ENCODE results near the gene LYZL1.
"Not testable (repeated sequence)": the region's sequence is repeated elsewhere in the genome, so short reads cannot be mapped to it uniquely, and the experiment has no call there.

Gene LYZL1

DNA sequence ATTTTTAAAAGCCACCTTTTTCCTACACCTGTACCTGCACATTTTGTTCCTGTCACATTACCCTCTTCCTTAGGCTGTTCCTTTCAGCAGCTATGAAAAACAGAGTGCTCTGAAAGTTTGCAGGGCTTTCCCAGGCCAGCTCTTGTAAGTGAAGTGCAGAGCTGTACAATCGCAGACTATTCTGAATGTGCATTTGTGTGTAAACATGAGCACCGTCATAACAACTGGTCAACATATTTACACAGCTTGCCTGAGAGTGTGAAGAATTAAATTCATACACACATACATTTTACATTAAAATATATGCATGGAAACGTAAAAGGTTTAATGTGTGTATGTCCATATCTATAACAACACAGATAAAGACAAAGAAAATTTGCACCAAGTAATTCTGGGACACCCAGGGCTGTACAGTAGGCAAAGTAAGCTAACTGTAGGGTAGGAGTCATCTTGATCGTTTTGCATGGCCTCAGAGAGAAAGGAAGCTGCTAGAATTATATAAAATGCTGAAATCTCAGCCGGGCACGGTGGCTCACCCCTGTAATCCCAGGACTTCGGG is 23.6 kb upstream of the LYZL1 start:
- no peak for FAIRE-seq

DNA sequence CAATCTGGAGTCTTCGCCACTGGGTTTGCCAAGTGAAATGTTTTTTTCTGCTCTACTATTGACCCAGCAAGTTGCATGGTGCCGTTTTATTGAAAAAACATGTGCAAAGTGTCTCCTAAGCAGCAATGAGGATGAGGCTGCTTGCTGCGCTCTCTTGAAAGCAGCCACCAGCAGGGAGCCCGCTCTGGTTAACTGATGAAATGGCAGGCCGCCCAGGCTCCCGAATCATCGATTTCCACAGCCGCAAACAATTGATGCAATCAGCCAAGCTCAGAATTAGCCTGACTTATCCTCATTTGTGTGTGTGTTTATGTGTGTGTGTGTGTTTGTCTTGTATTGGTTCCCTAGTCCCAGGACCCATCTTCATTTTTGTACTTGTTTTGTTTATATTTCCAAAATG is 22.2 kb upstream of the LYZL1 start:
- FAIRE-seq, result no peak

DNA sequence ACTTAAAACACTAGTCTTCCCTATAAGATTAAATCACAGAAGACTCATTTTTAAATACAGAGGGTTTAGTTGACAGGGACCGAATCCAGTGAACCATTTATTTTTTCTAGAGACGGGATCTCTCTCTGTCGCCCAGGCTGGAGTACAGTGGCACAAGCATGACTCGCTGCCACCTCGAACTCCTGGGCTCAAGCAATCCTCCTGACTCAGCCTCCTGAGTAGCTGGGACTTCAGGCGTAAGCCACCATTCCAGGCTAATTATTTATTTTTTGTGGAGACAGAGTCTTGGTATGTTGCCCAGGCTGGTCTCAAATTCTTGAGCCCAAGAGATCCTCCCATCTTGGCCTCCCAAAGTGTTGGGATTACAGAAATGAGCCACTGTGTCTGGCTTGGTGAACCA is 20.9 kb upstream of the LYZL1 start:
- FAIRE-seq, result no peak

DNA sequence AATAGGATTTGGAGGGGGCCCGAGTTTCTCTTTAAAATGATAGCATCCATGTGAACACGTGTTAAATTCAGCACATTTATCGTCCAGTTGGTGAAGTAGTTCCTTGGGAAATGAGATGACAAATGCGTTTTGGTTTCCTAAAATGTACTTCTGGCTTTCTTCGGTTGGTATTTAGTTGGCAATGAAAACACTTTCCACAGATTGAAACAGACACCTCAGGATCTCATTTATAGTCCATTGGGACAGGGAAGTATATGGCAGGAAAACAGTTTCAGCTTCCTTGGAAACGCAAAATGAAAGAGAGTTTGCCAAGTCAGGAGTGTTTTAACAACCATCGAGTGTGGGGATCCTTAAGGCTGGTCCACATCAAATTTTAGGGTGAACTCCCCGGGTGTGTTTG is 19.4 kb upstream of the LYZL1 start:
- FAIRE-seq, result no peak

DNA sequence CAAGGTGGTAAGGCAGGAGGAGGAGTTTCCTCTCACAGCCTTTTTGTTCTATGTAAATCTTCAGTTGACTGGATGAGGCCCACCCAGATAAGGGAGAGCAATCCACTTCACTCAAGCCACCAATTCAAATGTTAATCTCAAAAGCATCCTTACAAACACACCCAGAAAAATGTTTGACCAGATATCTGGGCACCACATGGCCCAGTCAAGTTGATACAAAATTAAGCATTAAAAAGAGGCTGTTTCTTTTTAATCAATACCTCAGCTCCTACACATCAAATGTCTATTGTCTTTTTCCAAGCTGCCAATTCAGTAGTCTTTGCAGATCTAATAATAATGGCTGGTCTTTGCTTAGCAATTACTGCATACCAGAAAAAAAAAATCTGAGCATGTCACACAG is 18.0 kb upstream of the LYZL1 start:
- no peak for FAIRE-seq

DNA sequence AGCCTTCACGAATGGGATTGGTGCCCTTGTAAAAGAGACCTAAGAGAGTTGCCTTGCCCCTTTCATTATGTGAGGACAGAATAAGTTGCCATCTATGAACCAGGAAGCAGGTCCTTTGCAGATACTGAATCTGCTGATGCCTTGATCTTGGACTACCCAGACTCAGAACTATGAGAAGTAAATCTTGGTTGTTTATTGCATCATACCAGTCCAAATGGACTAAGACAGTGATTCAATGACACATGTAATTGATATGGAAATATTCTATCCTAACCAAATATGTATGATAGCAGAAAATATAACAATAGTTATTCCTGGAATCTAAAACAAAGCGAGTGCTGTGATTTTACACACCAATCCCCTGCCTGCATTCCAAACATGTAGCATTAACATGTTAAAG is 17.0 kb upstream of the LYZL1 start:
- no peak for FAIRE-seq

DNA sequence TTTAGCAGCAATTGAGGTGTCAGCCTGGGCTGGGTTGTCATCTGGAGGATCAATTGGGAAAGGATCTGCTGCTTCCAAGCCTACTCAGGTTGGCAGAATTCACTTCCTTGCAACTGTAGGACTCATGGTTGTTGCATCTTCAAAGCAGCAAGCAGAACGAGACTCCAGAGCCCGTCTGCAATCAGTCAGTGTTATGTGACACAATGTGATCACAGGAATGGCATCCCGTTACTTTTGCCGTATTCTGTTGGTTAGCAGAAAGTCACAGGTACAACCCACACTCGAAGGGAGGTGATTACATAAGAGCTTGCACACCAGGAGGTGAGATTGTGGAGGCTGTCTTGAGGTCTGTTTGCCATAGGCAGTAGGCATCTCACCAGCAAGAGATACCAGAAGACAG is 15.4 kb upstream of the LYZL1 start:
- no peak for FAIRE-seq

DNA sequence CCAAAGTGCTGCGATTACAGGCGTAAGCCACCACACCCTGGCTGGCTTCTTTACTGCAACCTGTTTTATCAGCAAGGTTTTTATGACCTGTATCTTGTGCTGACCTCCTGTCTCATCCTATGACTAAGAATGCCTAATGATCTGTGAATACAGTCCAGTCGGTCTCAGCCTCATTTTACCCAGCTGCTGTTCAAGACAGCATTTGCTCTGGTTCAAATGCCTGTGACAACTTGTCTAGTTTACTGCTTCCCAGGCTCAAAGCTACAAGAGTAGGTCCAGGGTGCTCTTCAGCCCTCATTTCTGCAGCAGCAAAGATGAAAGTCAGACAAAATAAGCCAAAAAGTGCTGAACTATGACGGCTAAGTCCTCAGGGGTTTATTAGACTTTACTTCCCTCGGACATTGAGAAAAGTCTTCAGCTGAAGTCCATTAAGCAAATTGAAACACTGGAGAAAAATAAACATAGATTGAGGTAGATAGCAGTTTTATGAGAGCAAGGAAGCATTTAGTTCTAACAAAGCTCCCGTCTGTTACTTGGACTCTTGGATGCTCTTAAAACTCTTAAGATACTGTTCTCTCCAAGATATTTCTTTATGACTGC is 12.5 kb upstream of the LYZL1 start:
- FAIRE-seq, result no peak

DNA sequence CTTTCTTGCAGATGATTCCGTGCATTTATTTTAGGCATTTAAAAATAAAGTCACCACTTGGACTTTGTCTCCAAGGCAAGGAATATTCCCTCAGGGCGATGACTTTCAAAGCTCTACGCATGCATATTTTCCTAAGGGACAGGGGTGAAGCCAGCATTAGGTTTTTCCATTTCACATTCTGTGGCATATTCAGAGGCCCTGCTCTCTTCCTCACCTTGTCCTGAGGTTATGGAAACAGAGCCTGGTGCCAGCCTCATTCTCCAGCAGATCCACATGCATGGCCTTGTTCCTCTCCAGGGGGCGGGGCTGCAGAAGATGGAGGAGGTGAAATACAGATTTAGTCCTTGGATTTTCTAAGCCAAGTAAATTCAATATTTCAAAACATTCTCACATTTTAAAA is 11.6 kb upstream of the LYZL1 start:
- no peak for FAIRE-seq

DNA sequence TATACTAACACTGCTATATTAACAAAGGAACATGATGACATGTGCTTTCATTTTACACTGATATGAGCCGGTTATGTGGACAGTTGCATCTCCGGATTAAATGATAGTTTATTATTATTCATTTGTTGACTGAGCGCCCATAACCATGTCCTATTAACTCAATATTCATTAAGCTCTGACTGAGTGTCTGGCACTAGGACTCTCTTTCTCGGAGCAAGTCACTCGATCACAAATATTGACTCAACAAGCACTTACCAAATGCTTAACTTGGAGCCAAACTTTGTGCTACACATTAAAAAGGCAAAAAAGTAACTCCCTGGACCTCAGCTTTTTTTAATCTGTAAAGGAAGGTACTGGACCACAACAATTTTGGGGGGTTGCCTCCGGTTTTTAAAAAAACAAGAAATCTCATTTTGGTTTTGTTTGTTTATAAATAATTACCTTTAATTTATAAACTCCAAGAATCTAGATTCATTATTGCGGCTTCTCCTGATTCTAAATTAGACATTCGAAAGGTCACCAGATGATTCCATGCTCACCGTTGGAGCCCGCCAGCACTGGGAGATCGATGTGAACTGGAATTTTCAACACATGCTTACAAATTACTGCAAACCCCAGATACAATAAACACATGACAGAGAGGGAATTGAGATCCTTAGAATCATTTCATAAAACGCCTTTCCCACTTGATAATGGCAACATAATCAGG is 8.9 kb upstream of the LYZL1 start:
- no peak for FAIRE-seq

DNA sequence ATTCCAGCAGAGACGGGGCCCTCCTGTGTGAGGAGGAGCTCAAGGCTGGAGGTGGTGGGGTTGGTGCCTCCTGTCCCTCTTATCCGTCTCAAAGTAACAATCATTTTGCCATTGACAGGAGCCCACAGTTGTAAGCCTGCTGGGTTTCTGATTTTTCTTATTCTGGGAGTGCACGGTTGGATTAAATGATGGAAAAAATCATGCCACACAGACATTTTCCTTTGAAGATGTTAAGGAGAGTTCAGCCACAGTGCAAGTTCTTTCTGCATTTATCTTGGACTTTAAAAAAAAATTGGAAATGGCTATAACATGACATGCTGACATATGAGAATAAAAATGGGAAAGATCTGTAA is 8.4 kb upstream of the LYZL1 start:
- no peak for FAIRE-seq

DNA sequence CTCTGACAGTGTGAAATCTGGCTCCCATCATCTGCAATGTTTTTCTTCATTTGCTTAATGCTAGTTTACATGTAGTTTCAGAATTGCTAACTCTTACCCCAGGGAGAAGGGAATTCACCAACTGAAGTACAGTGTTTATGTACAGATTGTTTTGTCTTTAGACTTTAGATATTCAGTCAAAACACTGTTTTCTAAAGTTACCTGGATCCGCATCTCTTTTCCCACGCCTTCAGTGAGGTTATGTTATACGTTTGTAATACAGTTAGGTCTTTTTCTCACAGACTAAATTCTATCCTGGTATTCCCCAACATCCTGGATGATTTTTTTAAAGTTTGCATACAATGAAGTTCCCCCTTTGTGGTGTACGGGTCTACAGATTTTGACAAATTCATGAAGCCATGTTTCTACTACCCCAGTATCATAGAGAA is 3.2 kb upstream of the LYZL1 start:
- FAIRE-seq, result no peak

DNA sequence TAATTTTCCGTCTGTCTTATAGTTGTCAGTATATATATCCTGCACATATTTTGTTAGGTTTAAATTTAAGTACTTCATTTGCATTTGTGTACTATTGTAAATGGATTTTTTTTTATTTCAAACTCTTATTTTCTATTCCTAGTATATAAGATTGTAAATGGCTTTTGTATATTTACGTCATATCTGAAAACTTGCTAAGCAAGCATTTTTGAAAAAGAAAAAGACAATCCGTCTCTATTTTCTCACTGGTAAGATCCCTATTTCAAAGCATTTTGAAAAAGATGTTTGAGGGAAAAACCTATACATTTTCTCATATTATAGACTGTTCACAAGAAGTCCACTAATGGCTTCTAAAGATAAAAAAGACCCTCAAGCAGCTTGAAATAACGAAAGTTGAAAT is 1.2 kb upstream of the LYZL1 start:
- FAIRE-seq, result peak; percentile 36

DNA sequence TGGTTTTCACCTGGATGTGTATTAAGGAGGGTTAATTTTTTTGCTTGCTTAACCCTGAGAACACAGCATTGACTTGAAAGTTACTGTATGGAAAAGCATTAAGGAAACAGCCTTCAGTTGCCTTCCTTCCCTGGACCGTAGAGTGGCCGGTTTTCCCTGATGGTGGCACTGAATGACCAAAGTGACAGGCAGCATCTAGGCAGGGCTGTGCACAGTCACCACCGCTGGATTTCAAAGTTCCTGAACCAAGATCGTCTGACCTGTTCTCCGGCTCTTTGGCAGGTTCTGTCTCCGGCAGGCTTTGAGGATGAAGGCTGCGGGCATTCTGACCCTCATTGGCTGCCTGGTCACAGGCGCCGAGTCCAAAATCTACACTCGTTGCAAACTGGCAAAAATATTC is 2.7 kb downstream of the LYZL1 start:
- FAIRE-seq, result not testable (repeated sequence)

DNA sequence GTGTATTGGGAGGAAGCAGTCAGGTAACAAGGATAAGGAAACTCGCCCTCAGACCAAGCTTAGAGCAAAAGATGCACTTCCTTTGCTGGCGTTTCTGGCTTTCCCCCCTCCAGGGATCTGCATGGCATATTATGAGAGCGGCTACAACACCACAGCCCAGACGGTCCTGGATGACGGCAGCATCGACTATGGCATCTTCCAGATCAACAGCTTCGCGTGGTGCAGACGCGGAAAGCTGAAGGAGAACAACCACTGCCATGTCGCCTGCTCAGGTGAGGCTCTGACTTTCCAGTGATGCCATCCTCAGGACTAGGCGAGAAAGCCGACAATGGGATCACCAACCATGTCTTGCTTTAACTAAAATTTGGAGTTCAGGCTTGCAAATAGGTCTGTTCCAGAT is 3.5 kb downstream of the LYZL1 start:
- not testable (repeated sequence) for FAIRE-seq

DNA sequence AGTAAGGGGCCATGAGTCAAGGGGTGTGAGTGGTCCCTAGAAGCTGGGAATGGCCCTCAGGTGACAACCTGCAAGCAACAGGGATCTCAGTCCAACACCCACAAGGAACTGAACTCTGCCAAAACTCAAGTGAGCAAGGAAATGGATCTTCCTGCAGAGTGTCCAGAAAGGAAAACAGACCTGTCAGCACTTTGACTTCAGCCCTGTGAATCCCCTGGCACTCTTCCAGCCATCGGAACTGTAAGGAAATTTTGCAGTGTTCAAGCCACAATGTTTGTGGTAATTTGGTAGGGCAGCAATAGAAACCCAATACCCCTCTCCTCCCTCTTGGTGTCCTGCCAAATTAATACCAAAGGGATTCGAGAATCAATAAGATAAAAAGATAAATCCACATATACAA is 6.9 kb downstream of the LYZL1 start:
- FAIRE-seq, result no peak

DNA sequence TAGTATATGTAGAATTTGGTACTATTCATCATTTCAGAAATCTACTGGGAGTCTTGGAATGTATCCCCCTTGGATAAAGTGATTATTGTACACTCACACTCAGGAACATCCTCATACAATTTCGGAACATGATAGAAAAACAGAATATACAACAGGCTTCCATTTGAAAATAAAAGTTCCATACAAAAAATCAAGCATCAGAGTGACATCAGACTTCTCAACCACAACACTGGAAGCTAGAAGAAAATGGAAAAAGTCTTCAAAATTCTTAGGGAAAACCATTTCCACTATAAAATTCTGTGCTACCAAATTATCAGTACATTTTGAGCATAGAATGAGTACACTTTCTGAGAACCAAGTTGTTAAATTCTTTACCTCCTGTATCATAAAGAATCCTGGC is 8.8 kb downstream of the LYZL1 start:
- peak; percentile 76 for FAIRE-seq

DNA sequence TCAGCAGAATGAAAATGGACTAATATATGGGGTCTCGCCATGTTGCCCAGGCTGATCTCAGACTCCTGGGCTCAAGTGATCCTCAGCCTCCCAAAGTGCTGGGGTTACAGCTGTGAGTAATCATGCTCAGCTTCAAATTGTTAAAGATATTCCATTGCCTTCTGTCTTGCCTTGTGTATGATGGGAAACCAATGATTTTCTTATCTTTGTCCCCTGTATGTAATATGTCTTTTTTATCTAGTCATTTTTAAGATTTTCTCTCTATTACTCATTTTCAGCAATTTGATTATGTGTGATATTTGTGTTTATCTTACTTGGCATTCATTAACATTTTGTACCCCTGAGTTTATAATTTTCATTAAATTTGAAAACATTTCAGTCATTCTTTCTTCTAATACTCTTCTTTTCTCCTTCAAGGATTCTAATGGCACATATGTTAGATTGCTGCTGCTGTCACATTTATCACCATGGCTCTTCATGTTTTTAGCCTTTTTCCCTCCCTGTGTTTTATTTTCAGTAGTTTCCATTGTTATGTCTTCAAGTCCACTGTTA is 12.6 kb downstream of the LYZL1 start:
- FAIRE-seq, result peak; percentile 17

DNA sequence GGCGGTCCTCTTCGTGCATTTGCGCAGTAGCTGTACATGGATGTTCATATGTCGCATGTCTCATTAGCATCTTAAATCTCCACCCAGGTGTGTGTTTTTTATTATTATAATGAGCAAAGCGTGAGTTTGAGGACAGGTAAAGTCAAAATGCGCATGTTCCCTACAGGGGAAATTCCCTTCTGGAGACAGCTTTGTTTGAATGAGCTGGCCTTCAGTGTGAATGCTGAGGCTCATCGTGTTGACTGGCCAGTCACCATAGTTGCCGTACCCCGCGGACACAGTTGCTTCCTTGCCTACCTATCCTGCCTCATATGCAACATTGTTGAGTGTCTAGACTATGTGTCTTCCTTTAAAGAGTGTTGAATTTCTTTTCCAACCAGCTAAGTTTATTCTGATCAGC is 13.6 kb downstream of the LYZL1 start:
- no peak for FAIRE-seq

DNA sequence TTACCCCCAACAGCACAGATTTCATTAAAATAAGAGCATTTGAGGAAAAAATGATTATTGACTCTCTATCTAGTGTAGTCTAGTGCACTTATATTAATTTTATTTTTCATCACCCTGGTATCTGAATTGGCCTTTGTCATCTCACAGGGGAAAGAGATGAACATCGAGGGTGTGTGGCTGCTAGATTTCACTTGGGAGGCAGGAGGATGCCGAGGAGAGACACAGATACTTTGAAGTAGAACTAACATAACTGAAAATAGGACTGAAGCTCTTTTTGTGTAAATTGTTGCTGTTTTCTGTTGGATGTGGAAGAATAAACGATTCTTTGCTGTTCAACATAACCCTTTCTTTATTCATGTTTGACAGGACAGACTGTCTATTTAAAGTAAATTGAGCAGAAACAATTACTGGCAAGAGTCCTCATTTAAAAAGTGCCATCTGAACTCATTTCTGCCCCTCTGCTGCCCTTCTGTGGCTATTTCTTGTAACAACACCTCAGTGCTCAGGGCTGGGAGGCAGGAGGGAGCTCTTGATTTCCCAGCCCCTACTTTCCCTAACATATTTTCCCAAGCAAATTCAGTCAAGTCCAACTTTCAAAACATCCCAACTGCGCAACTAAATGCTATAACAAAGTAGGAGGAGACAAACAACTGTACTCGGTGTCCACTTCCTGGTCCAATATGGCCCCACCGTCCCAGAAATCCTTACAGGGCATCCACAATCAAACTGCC is 15.6 kb downstream of the LYZL1 start:
- FAIRE-seq, result peak; percentile 98

DNA sequence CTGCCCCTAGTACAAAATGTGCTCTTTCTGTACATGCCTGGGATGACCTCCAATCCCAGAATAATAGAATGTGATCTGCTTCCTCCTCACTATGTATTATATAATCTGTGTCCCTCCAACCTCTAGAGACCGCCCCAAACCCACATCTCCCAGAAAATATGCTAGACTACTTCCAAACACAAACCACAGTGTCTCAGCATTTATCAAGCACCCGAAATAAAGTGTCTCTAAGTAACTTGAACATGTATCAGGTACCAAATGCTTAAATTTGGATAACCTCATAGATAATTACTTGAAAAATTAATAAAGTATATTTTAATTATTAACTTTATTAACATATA is 16.1 kb downstream of the LYZL1 start:
- peak; percentile 60 for FAIRE-seq

DNA sequence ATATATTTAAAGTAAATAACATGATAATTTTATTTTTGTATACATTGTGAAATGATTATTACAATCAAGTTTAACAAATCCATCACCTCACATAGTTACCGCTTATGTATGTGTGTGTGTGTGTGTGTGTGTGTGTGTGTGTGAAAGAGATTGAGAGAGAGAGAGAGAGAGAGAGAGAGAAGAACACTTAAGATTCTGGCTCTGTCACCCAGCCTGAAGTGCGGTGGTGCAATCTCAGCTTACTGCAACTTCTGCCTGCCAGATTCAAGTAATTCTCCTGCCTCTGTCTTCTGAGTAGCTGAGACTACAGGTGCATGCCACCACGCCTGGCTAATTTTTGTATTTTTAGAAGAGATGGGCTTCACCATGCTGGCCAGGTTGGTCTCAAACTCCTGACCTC is 17.8 kb downstream of the LYZL1 start:
- no peak for FAIRE-seq

DNA sequence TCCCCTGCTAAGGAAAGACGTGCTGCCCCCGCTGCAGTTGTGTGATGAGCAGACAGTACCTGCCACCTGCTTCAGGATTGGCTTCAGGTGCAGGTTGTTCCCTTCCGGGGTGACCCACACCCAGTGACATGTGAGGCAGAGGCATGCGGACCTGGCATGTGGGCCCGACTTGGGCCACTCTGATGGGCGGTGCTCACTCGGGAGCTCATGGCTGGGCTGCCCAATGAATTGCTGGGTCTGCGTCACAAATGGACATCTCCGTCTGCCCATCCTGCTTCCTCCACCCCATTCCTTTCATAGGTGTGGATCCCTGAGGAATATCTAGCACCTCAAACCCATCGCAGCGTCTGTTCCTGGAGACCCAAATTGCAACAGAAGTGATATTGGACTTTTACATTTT is 19.3 kb downstream of the LYZL1 start:
- not testable (repeated sequence) for FAIRE-seq

DNA sequence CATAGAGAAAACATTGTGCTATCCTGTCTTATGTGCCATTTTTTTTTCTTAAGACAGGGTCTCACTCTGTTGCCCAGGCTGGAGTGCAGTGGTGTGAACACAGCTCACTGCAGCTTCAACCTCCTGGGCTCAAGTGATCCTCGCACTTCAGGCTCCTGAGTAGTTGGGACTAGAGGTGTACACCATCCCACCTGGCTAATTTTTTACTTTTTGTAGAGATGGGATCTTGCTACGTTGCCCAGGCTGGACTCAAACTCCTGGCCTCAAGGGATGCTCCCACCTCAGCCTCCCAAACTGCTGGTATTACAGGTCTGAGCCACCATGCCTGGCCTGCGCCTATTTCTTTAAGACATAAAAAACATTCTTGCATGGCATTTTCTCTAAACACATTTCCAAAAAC is 20.6 kb downstream of the LYZL1 start:
- FAIRE-seq, result no peak

Measured in G401.6 (cell line).